ENCODE results near the gene COL6A1. TPM values are rescaled to one million over a fixed set of nuclear protein-coding genes. Genes with fewer than 3 reads are reported as not detected.

Gene COL6A1
- total RNA-seq, 3 donors from 2014 or later (not counting 1 experiment from before 2014, with no cell fraction given) = 1.0 to 5.2 (median 2.5) TPM

GRCh38 chr21:46022551-46023525 is 41.3 kb downstream of the COL6A1 start:
- no peak for ATAC-seq

DNA sequence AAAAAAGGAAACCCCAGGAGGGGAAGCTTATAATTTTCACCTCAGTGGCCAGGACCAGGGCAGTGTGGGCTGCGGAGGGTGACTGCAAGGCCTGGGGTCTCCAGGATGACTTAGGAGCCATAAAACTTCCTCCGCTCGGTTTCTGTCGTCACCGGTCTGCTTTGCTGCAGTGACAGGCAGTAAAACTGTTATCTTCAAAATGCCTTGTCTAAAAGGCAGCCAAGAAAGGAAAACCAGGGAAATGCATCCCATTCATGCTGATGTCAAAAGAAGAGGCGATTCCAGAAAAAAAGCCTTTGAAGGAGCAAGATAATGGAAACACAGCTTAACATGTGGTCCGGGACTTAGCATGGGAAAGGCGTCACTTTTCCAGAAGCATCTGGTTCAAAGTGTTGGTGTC is 42.0 kb downstream of the COL6A1 start:
- Histone ChIP-seq H3K27ac (ENCODE audit: low read length) (no peak overlapping the region), H3K4me3 (ENCODE audit: low read length) (no peak overlapping the region), H3K36me3 (ENCODE audit: control insufficient read depth, insufficient read depth, low read length) (no peaks in the 10 kb centered on the region), H3K4me1 (ENCODE audit: control insufficient read depth, insufficient read depth, low read length) (no peaks in the 10 kb centered on the region), H3K9me3 (ENCODE audit: control insufficient read depth, insufficient read depth, low read length) (no peaks in the 10 kb centered on the region), H3K27me3 (ENCODE audit: control insufficient read depth, insufficient read depth, low read length) (no peaks in the 10 kb centered on the region)
- intact Hi-C loops (cut with micrococcal nuclease) = no loop called here
- Mint-ChIP-seq H3K4me3 (no peak overlapping the region), H3K9me3 (no peaks in the 10 kb centered on the region), H3K36me3 (no peaks in the 10 kb centered on the region), H3K27me3 (ENCODE audit: low read depth in 2 of 2) (peaks cover 14 to 49% of the 10 kb centered on the region in 2 donors), H3K27ac (no peak overlapping the region), H3K4me1 (no peaks in the 10 kb centered on the region)
- TF ChIP-seq CTCF (IDR thresholded peaks at IDR 0.05) = no peak
- ATAC-seq (no peak), DNase-seq (no peak)
- WGBS (ENCODE audit: insufficient coverage) = 92% methylated on average over 8 of the region's 8 CpGs

More at GRCh38 chr21:46022551-46023525, 41.3 kb downstream of the COL6A1 start:
- no peaks in the 10 kb centered on the region for H3K36me3 ChIP-seq (ENCODE audit: control insufficient read depth, insufficient read depth, low read length)
- H3K4me3 ChIP-seq (ENCODE audit: low read length) = no peak overlapping the region
- Mint-ChIP-seq H3K27me3 (ENCODE audit: low read depth in 2 of 2) (peaks cover 15 to 55% of the 10 kb centered on the region in 2 donors), H3K4me3 (no peak overlapping the region), H3K4me1 (no peaks in the 10 kb centered on the region), H3K27ac (no peak overlapping the region), H3K36me3 (no peaks in the 10 kb centered on the region), H3K9me3 (no peaks in the 10 kb centered on the region)
- no peak overlapping the region for H3K27ac ChIP-seq (ENCODE audit: low read length)
- DNase-seq = no peak
- no peak for TF ChIP-seq CTCF (IDR thresholded peaks at IDR 0.05)
- WGBS (ENCODE audit: insufficient coverage) = 93% methylated on average over 36 of the region's 36 CpGs
- H3K9me3 ChIP-seq (ENCODE audit: control insufficient read depth, insufficient read depth, low read length) = no peaks in the 10 kb centered on the region
- no peaks in the 10 kb centered on the region for H3K4me1 ChIP-seq (ENCODE audit: control insufficient read depth, insufficient read depth, low read length)
- no peaks in the 10 kb centered on the region for H3K27me3 ChIP-seq (ENCODE audit: control insufficient read depth, insufficient read depth, low read length)
- intact Hi-C loops (cut with micrococcal nuclease) = no loop called here

DNA sequence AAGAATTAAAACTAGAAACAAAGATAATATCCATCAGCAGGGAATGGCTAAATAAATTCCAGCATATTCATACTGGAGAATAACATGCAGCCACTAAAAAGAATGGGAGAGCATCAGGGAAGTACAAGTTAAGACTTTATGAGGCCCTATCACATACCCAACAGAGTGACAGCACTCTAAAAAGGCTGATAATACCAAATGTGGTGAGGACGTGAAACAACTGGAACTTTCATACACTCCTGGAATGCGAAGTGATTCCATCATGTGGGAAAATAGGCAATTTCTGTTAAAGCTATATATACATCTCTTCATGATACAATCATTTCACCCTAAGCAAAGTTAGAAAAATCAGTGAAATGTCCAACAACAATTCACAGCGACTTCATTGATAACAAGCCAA is 42.6 kb downstream of the COL6A1 start:
- H3K36me3 Mint-ChIP-seq = peaks cover under 1% of the 10 kb centered on the region
- intact Hi-C loops (cut with micrococcal nuclease) = no loop called here
- H3K36me3 ChIP-seq (ENCODE audit: control insufficient read depth, insufficient read depth, low read length) = no peaks in the 10 kb centered on the region
- TF ChIP-seq CTCF (IDR thresholded peaks at IDR 0.05) = no peak
- no peaks in the 10 kb centered on the region for H3K4me1 ChIP-seq (ENCODE audit: control insufficient read depth, insufficient read depth, low read length)
- no peak overlapping the region for H3K4me3 Mint-ChIP-seq
- no peak overlapping the region for H3K27ac Mint-ChIP-seq
- peaks cover 1% of the 10 kb centered on the region for H3K9me3 ChIP-seq (ENCODE audit: control insufficient read depth, insufficient read depth, low read length)
- H3K9me3 Mint-ChIP-seq = peaks cover 0 to 2% of the 10 kb centered on the region in 2 donors
- WGBS (ENCODE audit: insufficient coverage) = 88% methylated on average over 1 of the region's 3 CpGs
- H3K4me3 ChIP-seq (ENCODE audit: low read length) = no peak overlapping the region
- no peaks in the 10 kb centered on the region for H3K27me3 ChIP-seq (ENCODE audit: control insufficient read depth, insufficient read depth, low read length)
- no peak for DNase-seq
- peaks cover 16 to 48% of the 10 kb centered on the region in 2 donors for H3K27me3 Mint-ChIP-seq (ENCODE audit: low read depth in 2 of 2)
- ATAC-seq = no peak
- H3K4me1 Mint-ChIP-seq = no peaks in the 10 kb centered on the region
- no peak overlapping the region for H3K27ac ChIP-seq (ENCODE audit: low read length)

Data from natural killer cell (primary cell).